ENCODE results near the gene QKI. TPM values are rescaled to one million over a fixed set of nuclear protein-coding genes. Genes with fewer than 3 reads are reported as not detected.
A peak's percentile ranks its signal among the peaks of the same experiment; 100 is the strongest.

QKI gene
- total RNA-seq, 1 donor from 2014 or later: 419 TPM

- DNase-seq: no peak
Measured at GRCh38 chr6:163489584-163489983, 75.1 kb downstream of the QKI start.

DNA sequence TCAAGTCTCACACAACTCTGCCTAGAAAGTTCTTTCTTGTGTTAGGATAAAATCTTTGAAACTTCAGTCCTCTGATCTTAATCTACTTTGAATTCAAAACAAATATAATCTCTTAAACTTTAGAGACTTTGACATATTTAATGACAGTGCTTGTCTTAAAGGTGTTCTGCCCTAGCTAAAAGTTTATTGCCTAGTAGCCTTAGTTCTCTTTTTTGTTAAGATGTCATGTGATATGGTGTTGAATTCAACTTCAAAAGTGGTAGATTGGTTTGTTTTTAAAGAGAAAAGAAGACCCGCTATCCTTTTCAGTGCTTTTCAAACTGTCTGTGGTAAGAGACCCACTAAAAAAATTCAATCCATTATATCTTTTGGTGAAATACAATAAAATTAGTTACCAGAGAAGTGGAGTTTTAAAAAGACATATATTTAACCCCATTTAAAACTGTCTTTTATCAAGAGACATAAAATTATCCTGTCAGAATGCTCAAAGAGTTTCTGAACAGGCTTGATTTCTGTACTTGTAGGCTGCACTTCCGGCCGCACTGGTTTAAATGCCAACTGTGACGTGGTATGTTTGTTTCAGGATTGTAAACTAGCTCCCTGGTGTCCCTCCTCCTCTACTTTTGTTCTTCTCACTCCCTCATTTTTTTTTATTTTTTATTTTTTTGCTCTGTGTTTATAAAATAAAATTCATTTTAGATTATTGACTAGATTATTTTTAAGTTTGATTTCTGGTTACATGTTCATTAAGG is 76.5 kb downstream of the QKI start:
- DNase-seq: peak; percentile 71

- DNase-seq: no peak
Measured at GRCh38 chr6:163491737-163492300, 77.3 kb downstream of the QKI start.

DNA sequence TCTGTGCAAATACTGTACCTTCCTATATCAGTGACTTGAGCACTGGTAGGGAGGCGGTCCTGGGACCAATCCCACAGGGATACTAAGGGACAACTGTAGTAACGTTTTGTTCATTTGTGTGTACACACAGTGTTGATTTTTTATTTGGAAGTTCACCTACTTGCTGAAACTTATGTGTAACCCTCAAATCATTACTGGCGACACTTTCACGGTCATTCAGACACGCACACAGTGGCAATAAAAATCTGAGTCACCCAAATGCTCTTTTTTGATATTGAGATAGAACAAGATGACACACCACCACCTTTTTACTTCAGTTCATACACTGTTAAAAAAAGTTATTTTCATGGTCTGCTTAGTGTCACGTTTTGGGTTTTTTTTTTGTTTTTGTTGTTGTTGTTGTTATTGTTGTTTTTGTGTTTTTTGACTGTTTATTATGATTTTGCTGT is 79.8 kb downstream of the QKI start:
- no peak for DNase-seq

DNA sequence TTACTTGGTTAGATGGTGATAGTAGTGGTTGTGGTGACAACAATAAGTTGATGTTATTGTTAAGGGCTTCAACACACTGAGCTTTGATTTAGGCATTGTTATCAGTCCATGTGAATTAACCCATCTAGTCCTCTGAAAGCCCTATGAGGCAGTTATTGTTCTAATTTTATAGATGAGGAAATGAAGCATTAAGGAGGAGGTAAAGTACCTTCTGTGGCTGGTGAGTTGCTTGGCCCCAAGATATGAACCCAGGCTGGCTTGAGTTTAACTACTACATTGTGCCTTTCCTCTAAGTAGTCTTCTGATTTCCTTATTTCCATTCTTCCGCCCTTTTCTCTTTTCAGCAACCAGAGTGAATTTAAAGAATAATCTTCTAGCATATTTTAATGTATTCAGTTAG is 81.7 kb downstream of the QKI start:
- DNase-seq: no peak

- DNase-seq: no peak
Measured at GRCh38 chr6:163500105-163500504, 85.6 kb downstream of the QKI start.

DNA sequence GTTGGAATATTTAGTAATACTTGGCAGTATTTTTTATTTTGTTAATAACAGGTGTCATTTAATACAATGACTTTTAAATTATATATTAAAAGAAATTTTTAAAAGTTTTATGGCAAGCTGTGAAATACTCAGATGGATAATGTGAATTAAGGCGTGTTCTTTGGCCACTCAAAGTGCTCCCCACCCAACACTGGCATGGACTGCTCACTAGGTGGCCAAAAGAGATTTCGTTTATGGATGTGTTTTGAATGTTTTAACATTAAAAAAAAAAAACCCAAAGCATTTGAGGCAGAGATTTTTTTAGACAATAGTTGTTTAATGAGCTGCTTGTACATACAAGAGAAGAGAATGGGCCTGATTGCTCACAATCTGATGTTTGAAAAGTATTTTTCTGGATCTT is 86.5 kb downstream of the QKI start:
- no peak for DNase-seq

GRCh38 chr6:163501439-163501838 is 86.9 kb downstream of the QKI start:
- no peak for DNase-seq

- DNase-seq: no peak
Measured at GRCh38 chr6:163504984-163505640, 90.6 kb downstream of the QKI start.

DNA sequence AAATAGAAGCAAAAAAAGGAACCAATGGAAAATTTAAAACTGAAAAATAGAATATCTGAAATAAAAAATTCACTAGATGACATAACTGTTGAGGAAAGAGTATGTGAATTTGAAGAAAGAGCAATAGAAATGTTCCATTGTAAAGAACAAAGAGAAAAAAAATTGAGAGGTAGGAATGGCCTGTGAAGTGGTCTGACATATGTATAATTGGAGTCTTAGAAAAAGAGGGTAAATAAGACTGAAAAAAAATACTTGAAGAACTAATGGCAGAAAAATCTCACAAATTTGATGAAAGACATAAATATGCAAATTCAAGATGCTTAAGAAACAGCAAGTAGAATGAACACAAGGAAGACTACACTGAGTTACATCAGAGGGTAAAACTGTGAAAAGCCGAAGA is 93.4 kb downstream of the QKI start:
- DNase-seq: no peak

GRCh38 chr6:163513003-163513402 is 98.5 kb downstream of the QKI start:
- no peak for DNase-seq

DNA sequence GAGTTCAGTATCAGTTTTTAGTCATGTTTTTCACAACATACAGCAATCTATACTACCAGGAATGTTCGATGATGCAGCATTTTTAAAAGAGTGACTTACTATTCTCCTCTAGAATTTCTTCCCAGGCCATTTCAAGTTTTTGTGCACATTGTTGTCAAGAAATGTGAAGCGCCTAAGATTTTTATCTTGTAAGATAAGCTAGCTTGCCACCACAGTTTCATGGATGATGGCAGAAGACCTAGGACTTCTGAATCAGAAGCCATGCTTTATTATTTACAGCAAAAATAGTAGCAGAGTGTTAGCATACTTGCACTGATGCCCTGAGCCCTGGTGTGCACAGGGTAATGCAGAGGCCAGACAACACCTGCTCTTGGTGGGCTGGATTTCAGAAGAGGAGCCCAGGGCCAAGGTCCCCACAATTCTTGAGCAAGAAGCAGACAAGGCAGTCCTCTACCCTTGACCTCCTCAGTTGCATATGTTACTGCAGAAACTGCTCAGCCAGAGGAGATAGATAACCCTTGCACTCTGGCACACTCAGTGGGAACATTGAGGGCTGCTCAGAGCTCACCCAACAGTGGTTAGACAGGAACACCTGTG is 99.2 kb downstream of the QKI start:
- DNase-seq: no peak

DNA sequence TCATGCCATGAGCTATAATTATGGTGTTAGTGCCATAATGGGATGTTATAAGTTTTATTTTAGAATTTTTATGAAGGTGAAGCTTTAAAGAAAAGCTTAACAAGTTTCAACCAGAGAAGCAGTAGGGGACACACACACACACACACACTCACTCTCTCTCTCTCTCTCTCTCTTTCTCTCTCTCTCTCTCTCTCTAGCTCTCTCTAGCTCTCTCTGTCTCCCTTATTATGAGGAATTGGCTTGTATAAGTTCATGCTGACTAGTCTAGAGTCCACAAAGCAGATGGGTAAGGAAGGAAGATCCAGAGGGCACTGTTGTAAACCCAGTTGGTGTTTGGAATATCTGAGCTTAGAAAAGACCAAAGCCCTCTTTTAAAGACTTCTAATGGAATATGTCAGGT is 102.4 kb downstream of the QKI start:
- DNase-seq: no peak

- no peak for DNase-seq
Measured at GRCh38 chr6:163520956-163521355, 106.4 kb downstream of the QKI start.

DNA sequence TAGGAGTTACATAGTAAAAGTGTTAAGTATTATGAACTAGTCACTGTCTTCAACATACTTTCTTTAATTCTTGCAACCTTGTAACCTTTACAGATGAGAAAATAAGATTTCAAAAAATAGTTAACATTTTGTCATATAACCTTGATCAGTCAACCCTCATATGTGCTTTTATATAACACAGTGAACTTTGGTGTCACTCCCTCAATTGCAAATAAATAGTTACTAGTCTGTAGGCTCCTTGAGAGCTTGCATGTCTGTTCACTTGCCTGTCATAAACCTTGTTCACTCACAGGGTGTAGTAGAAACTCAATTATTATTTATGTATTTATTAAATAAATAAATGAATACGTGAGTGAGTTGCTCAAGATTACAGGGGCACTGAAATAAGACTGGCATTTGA is 107.5 kb downstream of the QKI start:
- no peak for DNase-seq

GRCh38 chr6:163525926-163526325 is 111.4 kb downstream of the QKI start:
- DNase-seq: no peak

DNA sequence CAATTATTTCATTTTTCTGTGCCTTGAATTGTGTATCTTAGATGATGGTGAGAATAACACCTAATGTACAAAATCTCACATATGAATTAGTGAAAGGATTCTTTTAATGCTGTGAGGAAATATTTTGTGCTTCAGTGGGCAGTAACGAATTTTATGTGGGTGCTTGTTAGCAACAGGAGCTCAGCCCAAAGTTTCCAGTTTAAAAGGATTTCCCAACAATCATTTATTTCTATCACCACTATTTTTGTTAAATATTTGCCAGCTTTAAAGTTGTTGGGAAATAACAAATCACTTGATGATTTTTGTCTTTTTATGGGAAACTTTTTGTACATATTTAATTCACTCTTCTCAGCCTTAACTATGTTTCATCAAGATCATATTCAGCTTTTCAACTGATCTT is 111.8 kb downstream of the QKI start:
- DNase-seq: no peak

- DNase-seq: no peak
Measured at GRCh38 chr6:163527291-163527690, 112.8 kb downstream of the QKI start.

- DNase-seq: no peak
Measured at GRCh38 chr6:163529605-163530004, 115.1 kb downstream of the QKI start.

- no peak for DNase-seq
Measured at GRCh38 chr6:163530406-163530805, 115.9 kb downstream of the QKI start.

DNA sequence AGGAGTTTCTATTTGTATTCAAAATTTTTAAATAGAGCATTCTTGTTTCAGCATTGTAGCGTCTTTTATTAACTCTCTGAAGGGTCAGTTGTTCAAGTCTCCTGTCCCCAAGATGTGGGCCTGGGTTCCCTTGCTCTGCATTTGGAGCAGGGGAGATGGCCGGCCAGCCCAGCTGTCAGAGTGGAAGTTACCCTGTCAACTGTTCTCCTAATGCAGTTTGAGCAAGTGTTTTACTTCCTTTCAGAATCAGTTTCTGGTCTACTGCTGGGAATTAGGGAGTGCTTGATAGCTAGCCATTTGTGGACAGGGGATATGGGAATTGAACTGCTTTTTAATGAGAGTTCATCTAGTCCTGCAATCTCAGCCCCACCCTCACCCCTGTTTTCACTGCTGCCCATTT is 116.6 kb downstream of the QKI start:
- peak; percentile 43 for DNase-seq

DNA sequence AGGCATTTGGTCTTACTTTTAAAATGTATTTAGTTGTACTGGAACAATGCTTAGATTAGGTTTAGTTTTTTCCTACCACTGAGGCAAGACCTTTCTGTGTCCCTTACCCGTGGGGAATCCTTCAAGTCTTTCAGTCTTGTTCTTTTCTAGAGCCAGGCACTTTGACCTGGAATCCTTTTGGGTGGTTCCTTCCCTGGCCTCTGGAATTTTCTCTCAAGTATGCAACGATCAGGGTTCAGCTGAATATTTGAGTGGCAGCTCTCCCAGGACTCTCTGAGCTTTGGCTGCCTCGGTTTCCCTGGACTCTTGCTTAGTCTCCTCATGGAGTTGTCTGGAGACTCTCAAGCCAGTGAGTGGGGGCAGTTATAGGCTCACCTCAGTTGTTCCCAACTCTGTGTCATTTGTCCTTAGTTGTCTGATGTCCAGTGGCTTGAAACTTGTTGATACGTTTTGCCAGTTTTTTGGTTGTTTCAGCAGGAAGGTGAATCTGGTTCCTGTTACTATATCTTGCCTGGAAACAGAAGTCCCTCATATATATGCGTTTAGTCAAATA is 118.1 kb downstream of the QKI start:
- DNase-seq: no peak

GRCh38 chr6:163533443-163533842 is 118.9 kb downstream of the QKI start:
- DNase-seq: peak; percentile 42
